Activated CD4-positive, alpha-beta T cell treated with anti-CD3 and anti-CD28 coated beads, Interleukin-2, amount 10 ng/mL, durations not matched to agents 24 days and 14 days (primary cell): ENCODE data around the gene LAMC2. TPM values are rescaled to one million over a fixed set of nuclear protein-coding genes. Genes with fewer than 3 reads are reported as not detected.

Experiments used
- DNase-seq: peaks from one replicate; pipeline ENCODE4 v3.0.0; 2022
- H3K27ac Mint-ChIP-seq: one replicate; pipeline ENCODE4 v1.8.0; 2022; ENCODE audit warnings: mild to moderate bottlenecking, mixed read lengths
- H3K27me3 Mint-ChIP-seq: one replicate; pipeline ENCODE4 v1.8.0; 2022; ENCODE audit warnings: mixed read lengths
- H3K36me3 Mint-ChIP-seq: one replicate; pipeline ENCODE4 v1.8.0; 2022; ENCODE audit warnings: low read depth, mild to moderate bottlenecking, mixed read lengths
- H3K4me1 Mint-ChIP-seq: one replicate; pipeline ENCODE4 v1.8.0; 2021; ENCODE audit warnings: mixed read lengths
- H3K4me3 Mint-ChIP-seq: one replicate; pipeline ENCODE4 v1.8.0; 2022; ENCODE audit warnings: mild to moderate bottlenecking, moderate library complexity, mixed read lengths
- H3K9me3 Mint-ChIP-seq: one replicate; pipeline ENCODE4 v1.8.0; 2021; ENCODE audit warnings: mixed read lengths
- intact Hi-C: fragments of 100-400 bp; cut with micrococcal nuclease; formaldehyde crosslinking; loops from one replicate; pipeline ENCODE4 v1.15.1; 2023
- total RNA-seq: library from RNA; stranded (reverse); gene quantifications from 2 replicates; pipeline ENCODE4 v1.2.3, GENCODE V29; 2022

The LAMC2 gene
- total RNA-seq, 1 donor from 2014 or later, result 0.07 TPM

DNA sequence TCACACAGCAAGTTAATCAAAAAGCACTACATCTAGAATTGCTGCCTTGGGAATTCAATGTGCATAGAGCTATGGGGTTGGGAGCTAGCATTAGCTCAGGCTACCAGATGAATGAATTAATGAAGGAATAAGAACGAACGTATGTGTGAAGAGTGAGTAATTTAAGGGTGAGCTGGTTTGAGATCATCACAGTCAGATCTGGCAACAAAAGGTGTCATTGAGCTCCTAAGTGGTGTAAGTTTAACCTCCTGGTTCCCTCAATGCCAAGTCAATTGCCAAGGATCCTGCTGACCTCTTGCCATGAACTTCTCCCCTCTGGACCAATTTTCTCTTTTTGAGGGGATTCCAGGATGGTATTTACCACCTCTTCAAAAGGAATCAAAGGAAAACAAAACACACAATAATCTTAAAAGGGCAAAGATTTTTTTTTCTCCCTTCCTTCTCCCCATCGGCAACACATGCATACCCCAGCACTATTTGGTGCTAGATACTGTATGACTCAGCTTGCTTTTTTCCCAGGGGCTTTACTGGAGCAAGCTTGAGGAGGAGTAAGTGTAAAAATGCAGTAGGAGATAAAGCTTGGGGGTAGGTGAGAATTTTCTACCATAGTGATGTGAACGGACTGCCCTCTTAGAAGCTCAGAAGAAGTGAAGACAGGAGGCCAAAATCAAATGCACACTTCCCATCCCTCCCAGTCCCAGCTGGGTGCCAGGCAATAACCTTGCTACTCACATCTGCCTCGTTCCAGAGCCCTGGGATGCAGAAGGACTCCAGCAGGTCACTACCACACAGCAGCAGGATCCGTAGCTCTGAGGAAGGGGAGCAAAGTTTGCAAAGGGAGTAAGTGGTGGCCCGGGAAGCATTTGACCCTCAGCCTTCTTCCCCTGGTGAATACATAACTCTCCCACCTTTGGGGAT lies 92.0 kb downstream of the LAMC2 start:
- Mint-ChIP-seq H3K27ac (no peak overlapping the region), H3K4me3 (no peak overlapping the region), H3K9me3 (no peaks in the 10 kb centered on the region), H3K27me3 (no peaks in the 10 kb centered on the region), H3K36me3 (no peaks in the 10 kb centered on the region), H3K4me1 (peaks cover 6% of the 10 kb centered on the region)
- intact Hi-C loops, result no loop called here
- DNase-seq, result no peak

DNA sequence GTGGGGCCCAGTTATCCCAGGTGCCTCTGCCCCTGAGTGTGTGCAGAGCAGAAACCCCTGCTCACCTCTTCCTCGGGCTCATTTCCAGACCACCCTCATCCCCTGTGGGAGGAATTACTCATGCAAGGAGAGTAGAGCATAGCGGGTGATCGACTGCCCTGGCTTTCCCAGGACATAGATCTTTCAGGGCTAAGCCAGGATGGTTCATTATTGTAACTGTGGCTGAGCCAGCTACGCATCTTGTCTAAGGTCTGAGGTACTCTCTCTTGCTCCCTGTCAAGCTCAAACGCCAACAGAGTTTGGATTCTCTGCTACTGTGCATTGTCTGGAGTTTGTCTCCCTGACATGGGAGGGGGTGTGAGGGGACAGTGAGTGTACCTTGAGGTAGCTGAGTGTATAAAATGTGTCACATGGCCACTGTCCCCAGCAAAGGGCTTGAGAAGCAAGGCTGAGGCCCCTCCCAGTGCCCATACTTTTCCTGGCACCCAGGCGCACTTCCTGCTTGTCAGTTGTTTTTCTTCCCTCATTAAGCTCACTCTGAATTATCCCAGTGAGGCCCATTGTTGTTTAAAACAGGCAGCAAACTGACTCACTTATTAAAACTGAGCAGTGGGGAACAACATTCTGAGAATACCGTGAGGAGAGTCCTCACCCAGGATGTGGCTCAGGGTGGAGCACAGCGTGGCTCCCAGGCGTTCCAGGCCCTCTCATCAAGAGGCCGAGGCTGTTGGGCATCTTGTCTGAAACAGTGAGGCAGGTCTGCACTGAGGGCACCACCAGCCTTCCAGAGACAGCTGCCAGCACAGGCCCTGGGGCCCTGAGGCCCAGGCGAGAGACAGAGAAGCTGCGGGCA lies 92.9 kb downstream of the LAMC2 start:
- intact Hi-C loops, result no loop called here

DNA sequence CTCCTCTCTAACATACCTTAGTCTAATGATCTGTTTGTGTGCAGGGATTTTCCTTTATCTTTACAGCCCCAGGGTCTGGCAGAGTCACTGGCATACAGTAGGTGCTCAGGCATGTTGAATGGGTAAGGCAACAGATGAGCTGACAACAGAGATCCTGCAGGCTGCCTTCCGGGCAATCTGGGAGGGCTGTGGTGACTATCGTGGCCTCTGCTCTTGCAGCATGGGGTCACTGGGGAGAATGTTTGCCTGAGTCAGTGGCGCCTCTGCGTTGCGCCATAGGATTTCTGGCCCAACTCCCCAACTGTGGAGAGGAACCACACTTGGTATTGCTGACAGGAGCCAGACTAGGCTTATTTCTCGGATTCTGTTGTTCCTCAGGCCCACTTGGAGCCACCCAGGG lies 93.8 kb downstream of the LAMC2 start:
- peaks cover 6% of the 10 kb centered on the region for H3K4me1 Mint-ChIP-seq
- no peak overlapping the region for H3K4me3 Mint-ChIP-seq
- DNase-seq, result no peak
- peaks cover 2% of the 10 kb centered on the region for H3K27me3 Mint-ChIP-seq
- H3K9me3 Mint-ChIP-seq, result no peaks in the 10 kb centered on the region
- H3K36me3 Mint-ChIP-seq, result no peaks in the 10 kb centered on the region
- intact Hi-C loops, result loop anchor here (2.0 to 10.0 kb wide), 3 partner anchors 263 to 635 kb away; no protein-coding TSS in a partner anchor
- H3K27ac Mint-ChIP-seq, result no peak overlapping the region

More for the DNA sequence above, 92.9 kb downstream of the LAMC2 start:
- H3K9me3 Mint-ChIP-seq, result no peaks in the 10 kb centered on the region
- H3K27ac Mint-ChIP-seq, result no peak overlapping the region
- DNase-seq, result peak; percentile 59
- no peak overlapping the region for H3K4me3 Mint-ChIP-seq
- no peaks in the 10 kb centered on the region for H3K36me3 Mint-ChIP-seq
- H3K4me1 Mint-ChIP-seq, result peaks cover 6% of the 10 kb centered on the region
- H3K27me3 Mint-ChIP-seq, result no peaks in the 10 kb centered on the region

DNA sequence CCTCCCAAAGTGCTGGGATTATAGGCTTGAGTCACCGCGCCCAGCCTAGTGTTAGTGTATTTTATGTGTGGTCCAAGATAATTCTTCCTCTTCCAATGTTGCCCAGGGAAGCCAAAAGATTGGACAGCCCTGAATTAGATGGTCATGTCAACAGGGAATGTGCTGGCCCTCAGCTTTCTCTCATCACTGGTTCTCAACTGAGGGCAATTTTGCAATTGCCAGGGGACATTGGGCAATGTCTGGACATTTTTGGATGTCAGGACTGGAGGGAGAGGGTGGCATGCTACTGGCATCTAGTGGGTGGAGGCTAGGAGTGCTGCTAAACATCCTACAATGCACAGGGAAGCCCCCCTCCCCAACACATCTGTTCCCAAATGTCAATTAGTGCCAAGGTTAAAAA lies 95.0 kb downstream of the LAMC2 start:
- no peak overlapping the region for H3K27ac Mint-ChIP-seq
- no peaks in the 10 kb centered on the region for H3K9me3 Mint-ChIP-seq
- DNase-seq, result no peak

DNA sequence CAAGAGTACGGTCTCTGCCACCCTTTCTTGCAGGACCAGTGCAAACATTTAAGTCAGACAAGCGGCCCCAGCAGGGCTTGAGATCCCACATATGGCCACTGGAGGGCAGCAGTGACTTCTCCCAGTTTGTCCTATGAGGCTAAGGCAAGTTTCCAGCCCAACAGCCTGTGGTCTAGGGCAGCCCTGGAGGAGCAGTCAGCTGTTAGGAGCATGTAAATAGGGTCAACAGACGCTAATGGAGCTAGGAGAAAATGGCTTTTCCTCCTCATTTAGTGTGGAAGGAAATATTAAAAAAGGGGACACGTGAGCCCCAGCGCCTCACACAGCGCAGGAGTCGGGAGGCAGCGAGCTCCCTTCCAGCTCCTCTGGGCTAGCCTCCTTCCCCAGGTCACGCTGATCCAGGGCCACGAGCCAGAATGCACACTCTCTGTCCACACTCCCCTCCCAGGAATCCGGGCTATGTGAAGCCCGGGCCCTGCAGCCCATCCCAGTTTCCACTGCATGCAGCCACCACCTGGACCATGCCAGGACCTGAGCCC lies 95.6 kb downstream of the LAMC2 start:
- H3K27me3 Mint-ChIP-seq, result peaks cover 3% of the 10 kb centered on the region
- DNase-seq, result peak; percentile 91
- no peak overlapping the region for H3K4me3 Mint-ChIP-seq
- H3K4me1 Mint-ChIP-seq, result peaks cover 6% of the 10 kb centered on the region
- no peak overlapping the region for H3K27ac Mint-ChIP-seq
- no peaks in the 10 kb centered on the region for H3K36me3 Mint-ChIP-seq
- no peaks in the 10 kb centered on the region for H3K9me3 Mint-ChIP-seq
- intact Hi-C loops, result loop anchor here (1.0 to 10.0 kb wide), 4 partner anchors 261 to 633 kb away; no protein-coding TSS in a partner anchor

More for the DNA sequence above, 95.0 kb downstream of the LAMC2 start:
- H3K4me1 Mint-ChIP-seq, result peaks cover 6% of the 10 kb centered on the region
- H3K27me3 Mint-ChIP-seq, result peaks cover 3% of the 10 kb centered on the region
- no peak overlapping the region for H3K4me3 Mint-ChIP-seq
- no peaks in the 10 kb centered on the region for H3K36me3 Mint-ChIP-seq
- intact Hi-C loops, result loop anchor here (1.0 to 10.0 kb wide), 4 partner anchors 262 to 634 kb away; no protein-coding TSS in a partner anchor

DNA sequence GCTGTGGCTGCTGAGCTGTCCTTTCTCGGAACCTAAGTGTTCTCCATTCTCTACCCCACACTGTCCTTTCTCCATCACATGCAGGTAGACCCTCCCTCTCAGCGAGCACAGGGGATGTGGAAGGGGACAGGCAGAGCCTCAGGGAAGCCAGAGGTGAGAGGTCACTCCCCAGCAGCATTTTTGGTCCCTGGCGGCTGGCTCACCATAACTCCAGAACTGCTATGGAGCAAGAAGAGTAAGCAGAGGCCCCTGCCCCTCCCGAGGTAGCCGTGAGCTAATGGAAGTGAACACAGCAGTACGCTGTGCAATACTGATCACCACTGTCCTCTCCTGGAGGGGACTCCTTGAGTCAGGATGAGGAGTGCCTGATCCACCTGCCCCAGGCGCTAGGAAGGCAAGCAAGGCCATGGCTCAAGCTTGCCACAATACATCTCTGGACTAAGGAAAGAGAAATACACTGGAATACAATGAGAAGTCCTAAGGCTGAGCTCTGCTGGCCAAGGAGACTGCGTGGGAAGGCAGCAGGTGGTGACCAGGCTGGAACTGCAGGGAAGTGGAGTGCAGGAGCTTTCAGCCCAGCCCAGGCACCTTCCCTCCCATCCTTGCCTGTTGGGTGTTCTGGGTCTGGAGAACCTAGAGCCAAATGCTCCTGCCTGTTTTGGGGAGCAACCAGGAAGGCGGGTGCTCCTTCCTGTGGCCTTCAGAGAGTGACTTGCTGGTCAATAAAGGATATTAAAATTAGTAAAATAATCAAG lies 96.2 kb downstream of the LAMC2 start:
- Mint-ChIP-seq H3K9me3 (no peaks in the 10 kb centered on the region), H3K4me3 (no peak overlapping the region), H3K27me3 (peaks cover 3% of the 10 kb centered on the region), H3K27ac (no peak overlapping the region), H3K4me1 (peaks cover 6% of the 10 kb centered on the region), H3K36me3 (no peaks in the 10 kb centered on the region)
- intact Hi-C loops, result loop anchor here (10.0 kb wide), 2 partner anchors 403 to 633 kb away; no protein-coding TSS in a partner anchor
- DNase-seq, result no peak

DNA sequence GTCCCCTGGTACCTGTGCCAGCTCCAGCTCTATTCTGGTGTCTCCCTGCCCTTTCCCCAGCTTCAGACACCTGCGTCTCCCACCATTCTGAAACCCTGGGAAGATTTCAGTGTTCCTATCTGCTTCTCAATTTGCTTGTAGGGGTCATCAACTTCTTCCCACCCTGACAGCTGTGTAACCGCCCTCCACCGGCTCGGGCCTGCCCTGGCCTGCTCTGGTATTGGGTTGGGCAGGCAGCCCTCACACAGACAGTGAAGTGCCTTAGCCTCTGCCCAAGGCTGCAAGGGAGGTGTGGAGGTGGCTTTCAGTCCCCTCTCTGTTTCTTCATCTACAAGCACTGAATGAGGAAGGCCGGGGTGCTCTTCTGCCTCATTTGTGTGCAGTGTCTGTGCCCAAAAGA lies 97.2 kb downstream of the LAMC2 start:
- DNase-seq, result no peak
- Mint-ChIP-seq H3K27ac (no peak overlapping the region), H3K9me3 (no peaks in the 10 kb centered on the region)

DNA sequence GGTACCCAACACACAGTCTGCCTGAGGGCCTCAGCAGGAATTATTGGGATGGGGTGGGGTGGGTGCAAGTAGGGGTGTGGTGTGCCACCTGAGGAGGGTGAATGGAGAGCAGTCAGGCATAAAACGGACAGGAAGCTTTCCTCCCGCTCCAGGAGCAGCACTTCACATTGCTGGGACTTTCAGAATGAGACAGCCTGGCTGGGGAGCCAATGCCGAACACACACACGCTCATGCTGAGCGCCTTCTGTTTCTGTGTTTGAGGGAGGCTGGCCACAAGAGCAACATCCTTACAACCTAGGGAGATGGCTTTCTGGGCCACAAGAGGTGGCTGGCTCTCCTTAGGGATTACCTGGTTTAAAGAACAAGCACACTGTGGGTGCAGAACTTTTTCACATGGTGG lies 98.0 kb downstream of the LAMC2 start:
- intact Hi-C loops, result loop anchor here (10.0 kb wide), 2 partner anchors 401 to 631 kb away; no protein-coding TSS in a partner anchor
- no peak overlapping the region for H3K27ac Mint-ChIP-seq
- no peak overlapping the region for H3K4me3 Mint-ChIP-seq
- no peak for DNase-seq
- H3K4me1 Mint-ChIP-seq, result peaks cover 4% of the 10 kb centered on the region
- H3K36me3 Mint-ChIP-seq, result no peaks in the 10 kb centered on the region
- H3K27me3 Mint-ChIP-seq, result peaks cover 3% of the 10 kb centered on the region
- H3K9me3 Mint-ChIP-seq, result no peaks in the 10 kb centered on the region

More for the DNA sequence above, 97.2 kb downstream of the LAMC2 start:
- Mint-ChIP-seq H3K4me3 (no peak overlapping the region), H3K27me3 (peaks cover 3% of the 10 kb centered on the region), H3K36me3 (no peaks in the 10 kb centered on the region), H3K4me1 (peaks cover 6% of the 10 kb centered on the region)
- intact Hi-C loops, result loop anchor here (10.0 kb wide), 2 partner anchors 402 to 632 kb away; no protein-coding TSS in a partner anchor

DNA sequence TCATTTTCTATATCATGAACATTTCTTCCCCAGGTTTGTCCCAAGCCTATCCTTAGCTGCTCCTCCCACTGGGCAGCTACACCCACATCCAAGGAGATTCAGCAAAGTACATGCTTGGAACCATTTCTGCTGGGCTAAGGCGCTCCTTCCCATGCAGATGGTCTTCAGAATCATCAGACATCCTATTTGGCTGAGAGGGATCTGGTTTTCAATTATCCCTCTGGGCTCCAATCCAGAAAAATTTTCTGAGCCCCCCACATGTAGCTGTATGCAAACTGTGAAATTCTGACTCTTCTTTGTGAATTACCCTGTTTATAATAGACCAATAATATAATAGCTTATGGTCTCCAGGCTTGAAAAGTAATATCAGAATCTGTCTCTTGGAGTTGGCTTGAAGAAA lies 99.2 kb downstream of the LAMC2 start:
- Mint-ChIP-seq H3K27ac (no peak overlapping the region), H3K9me3 (no peaks in the 10 kb centered on the region), H3K36me3 (no peaks in the 10 kb centered on the region), H3K4me3 (no peak overlapping the region), H3K27me3 (peaks cover 3% of the 10 kb centered on the region), H3K4me1 (no peaks in the 10 kb centered on the region)
- intact Hi-C loops, result loop anchor here (10.0 kb wide), 2 partner anchors 400 to 630 kb away; no protein-coding TSS in a partner anchor
- DNase-seq, result no peak

DNA sequence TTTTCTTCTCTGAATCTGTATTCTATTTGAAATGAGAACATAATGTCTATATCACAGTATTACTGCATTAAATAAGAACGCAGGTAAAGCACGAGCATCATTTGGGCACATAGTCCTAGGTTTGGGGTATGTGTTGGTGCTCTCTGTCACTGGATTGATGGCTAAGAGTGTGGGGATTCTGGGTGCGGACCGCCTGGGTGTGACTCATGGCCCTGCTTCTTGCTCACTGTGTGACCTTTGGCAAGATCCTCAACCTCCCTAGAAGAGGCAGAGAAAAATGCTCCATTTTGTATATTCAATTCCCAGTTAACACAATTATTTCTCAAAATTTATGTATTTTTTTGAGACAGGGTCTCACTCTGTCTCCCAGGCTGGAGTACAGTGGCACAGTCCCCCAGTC lies 99.7 kb downstream of the LAMC2 start:
- no peak for DNase-seq
- peaks cover 3% of the 10 kb centered on the region for H3K27me3 Mint-ChIP-seq
- H3K36me3 Mint-ChIP-seq, result no peaks in the 10 kb centered on the region
- H3K9me3 Mint-ChIP-seq, result no peaks in the 10 kb centered on the region
- H3K27ac Mint-ChIP-seq, result no peak overlapping the region
- intact Hi-C loops, result loop anchor here (10.0 kb wide), 2 partner anchors 399 to 629 kb away; no protein-coding TSS in a partner anchor
- H3K4me1 Mint-ChIP-seq, result no peaks in the 10 kb centered on the region
- H3K4me3 Mint-ChIP-seq, result no peak overlapping the region

DNA sequence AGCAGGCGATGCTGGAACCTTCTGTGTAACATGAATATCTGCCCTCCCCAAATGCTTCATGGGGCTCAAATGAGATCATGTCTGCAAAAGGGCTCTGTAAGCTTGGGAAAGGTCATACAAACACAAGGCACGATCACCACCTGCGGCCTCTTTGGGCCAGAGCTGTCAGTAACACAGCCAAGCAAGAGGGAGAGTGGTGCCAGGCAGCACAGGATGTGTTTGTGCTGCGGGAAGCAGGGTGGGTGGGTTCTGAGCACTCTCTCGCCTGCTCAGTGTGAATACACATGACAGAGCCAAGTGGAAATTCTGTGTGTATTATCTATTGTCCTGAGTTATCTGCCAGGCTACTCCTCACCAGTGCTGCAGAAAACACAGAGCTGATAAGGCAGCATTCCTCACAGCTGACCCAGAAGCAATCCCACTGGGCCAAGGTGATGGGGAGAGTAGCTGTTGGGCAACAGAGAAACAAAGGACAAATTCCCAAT lies 101.2 kb downstream of the LAMC2 start:
- H3K36me3 Mint-ChIP-seq, result no peaks in the 10 kb centered on the region
- no peak for DNase-seq
- H3K4me1 Mint-ChIP-seq, result no peaks in the 10 kb centered on the region
- intact Hi-C loops, result loop anchor here (10.0 kb wide), 2 partner anchors 398 to 628 kb away; no protein-coding TSS in a partner anchor
- no peaks in the 10 kb centered on the region for H3K9me3 Mint-ChIP-seq
- H3K4me3 Mint-ChIP-seq, result no peak overlapping the region
- H3K27me3 Mint-ChIP-seq, result peaks cover 3% of the 10 kb centered on the region
- H3K27ac Mint-ChIP-seq, result no peak overlapping the region

DNA sequence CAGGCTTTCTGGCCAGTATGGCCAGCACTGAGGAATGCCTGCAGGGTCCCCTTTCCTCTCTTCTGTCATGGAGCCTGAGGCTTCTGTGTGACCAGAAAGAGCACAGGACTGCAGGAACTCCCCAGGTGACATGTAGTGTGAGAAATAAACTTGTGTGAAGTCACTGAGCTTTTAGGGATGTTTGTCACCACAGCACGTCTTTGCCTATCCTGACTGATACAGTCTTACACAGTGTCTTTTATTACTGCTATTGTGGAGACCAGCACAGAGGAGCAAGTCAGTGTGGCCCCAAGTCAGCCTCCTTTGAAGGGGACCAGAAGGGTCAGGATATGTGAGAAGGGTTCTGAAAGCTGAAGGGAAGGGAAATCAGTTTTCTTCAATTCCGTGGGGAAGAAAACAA lies 102.5 kb downstream of the LAMC2 start:
- H3K36me3 Mint-ChIP-seq, result no peaks in the 10 kb centered on the region
- no peak for DNase-seq
- H3K27me3 Mint-ChIP-seq, result peaks cover 3% of the 10 kb centered on the region
- no peaks in the 10 kb centered on the region for H3K9me3 Mint-ChIP-seq
- intact Hi-C loops, result loop anchor here (10.0 kb wide), 2 partner anchors 396 to 626 kb away; no protein-coding TSS in a partner anchor
- no peak overlapping the region for H3K27ac Mint-ChIP-seq
- no peaks in the 10 kb centered on the region for H3K4me1 Mint-ChIP-seq
- no peak overlapping the region for H3K4me3 Mint-ChIP-seq
